Ascending aorta (tissue), 2 donors: ENCODE results near the gene ERGIC3. TPM values are rescaled to one million over a fixed set of nuclear protein-coding genes. Genes with fewer than 3 reads are reported as not detected.

ENCODE experiments used
- DNase-seq, 2 donors: peaks; one replicate each; pipeline ENCODE4 v3.0.0-alpha.2; 2019; ENCODE audit warnings: low spot score in 2 of 2
- H3K27ac ChIP-seq, 2 donors: fragments of 200-600 bp; sonication (generic); one replicate each; pipeline ENCODE4 v1.5.1; 2016 to 2017; ENCODE audit warnings: mild to moderate bottlenecking in 1 of 2
- H3K27me3 ChIP-seq: fragments of 200-600 bp; sonication (generic); one replicate; pipeline ENCODE4 v1.5.1; 2017
- H3K36me3 ChIP-seq, 2 donors: fragments of 200-600 bp; sonication (generic); one replicate each; pipeline ENCODE4 v1.5.1; 2016
- H3K4me1 ChIP-seq, 2 donors: fragments of 200-600 bp; sonication (generic); one replicate each; pipeline ENCODE4 v1.5.1; 2016 to 2017; ENCODE audit warnings: mild to moderate bottlenecking in 1 of 2
- H3K4me3 ChIP-seq, 2 donors: fragments of 200-600 bp; sonication (generic); one replicate each; pipeline ENCODE4 v1.5.1; 2016 to 2017; ENCODE audit warnings: mild to moderate bottlenecking in 1 of 2
- H3K9me3 ChIP-seq, 2 donors: fragments of 200-600 bp; sonication (generic); one replicate each; pipeline ENCODE4 v1.5.1; 2016
- intact Hi-C: fragments of 100-400 bp; cut with DNase I; formaldehyde crosslinking; loops from one replicate; pipeline ENCODE4 v1.15.1; 2023
- total RNA-seq: library from RNA; depleted of rRNA; stranded (reverse); fragments of >200 nt; gene quantifications from one replicate; pipeline ENCODE4 v1.1.0, GENCODE V29; 2016
- TF ChIP-seq, protein P1 (sequence below), 3 experiments: fragments of 200-600 bp in 2 of 3; fragments of 450-650 bp in 1 of 3; sonication (generic) in 2 of 3; IDR thresholded peaks; one replicate each; pipeline ENCODE4 v1.5.1; 2016 to 2019; ENCODE audit warnings: antibody characterized with exemption in 3 of 3, mild to moderate bottlenecking in 1 of 3, moderate library complexity in 1 of 3

Gene ERGIC3
- total RNA-seq, 1 donor from 2014 or later, result 67.7 TPM

DNA sequence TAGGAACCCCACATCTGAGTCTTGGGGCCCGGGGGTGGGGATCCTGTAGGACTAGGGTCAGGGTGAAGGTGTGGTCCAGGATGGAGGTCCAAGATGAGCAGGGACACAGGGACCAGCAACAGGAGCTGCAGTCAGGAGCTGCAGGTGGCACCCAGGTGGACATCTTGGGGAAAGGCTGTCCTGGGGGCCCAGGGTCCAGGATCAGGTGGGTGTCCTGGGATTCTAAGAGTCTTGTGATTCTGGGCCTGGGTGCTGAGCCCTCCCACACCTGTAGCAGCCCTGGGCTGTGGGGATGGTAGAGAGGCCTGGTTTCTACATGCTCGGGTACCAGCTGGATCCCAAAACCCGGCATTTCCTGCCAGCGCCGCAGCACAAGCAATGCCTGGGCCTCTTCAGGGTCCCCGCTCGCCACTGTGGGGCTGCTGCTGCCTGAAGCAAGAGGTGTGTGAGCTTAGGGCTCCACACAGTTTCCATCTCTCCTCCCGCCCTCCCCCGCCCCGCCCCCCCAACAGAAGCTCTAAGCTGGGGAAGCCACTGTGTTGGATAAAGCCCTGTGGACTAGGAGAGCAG lies 20.7 kb downstream of the ERGIC3 start:
- Histone ChIP-seq H3K27ac (no peak overlapping the region), H3K4me3 (no peak overlapping the region), H3K4me1 (no peaks in the 10 kb centered on the region), H3K9me3 (no peaks in the 10 kb centered on the region), H3K36me3 (peaks cover 7 to 12% of the 10 kb centered on the region in 2 donors), H3K27me3 (no peaks in the 10 kb centered on the region)
- DNase-seq, result no peak
- intact Hi-C loops, result no loop called here
- TF ChIP-seq, protein P1, sequence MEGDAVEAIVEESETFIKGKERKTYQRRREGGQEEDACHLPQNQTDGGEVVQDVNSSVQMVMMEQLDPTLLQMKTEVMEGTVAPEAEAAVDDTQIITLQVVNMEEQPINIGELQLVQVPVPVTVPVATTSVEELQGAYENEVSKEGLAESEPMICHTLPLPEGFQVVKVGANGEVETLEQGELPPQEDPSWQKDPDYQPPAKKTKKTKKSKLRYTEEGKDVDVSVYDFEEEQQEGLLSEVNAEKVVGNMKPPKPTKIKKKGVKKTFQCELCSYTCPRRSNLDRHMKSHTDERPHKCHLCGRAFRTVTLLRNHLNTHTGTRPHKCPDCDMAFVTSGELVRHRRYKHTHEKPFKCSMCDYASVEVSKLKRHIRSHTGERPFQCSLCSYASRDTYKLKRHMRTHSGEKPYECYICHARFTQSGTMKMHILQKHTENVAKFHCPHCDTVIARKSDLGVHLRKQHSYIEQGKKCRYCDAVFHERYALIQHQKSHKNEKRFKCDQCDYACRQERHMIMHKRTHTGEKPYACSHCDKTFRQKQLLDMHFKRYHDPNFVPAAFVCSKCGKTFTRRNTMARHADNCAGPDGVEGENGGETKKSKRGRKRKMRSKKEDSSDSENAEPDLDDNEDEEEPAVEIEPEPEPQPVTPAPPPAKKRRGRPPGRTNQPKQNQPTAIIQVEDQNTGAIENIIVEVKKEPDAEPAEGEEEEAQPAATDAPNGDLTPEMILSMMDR (IDR thresholded peaks at IDR 0.05), result no peak

DNA sequence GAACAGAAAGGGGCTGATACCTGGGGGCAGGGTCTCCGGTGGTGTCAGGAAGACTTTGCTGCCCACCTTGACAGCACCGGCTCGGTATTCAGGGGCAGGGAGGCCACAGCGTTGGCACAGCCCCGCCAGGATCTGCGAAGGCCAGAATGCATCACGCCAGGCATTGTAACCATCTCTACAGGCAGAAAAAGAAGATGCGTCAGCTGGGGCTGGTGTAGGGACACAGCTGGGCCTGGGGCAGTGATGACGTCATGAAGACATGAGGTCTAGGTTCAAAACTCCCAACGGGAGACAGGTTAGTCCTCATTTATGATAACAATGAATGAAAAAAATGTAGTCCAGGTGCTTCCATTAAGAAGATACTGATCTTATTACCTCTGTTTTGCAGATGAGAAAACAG lies 22.0 kb downstream of the ERGIC3 start:
- Histone ChIP-seq H3K9me3 (no peaks in the 10 kb centered on the region), H3K27ac (no peak overlapping the region), H3K4me3 (no peak overlapping the region), H3K27me3 (no peaks in the 10 kb centered on the region), H3K36me3 (peaks cover 0 to 5% of the 10 kb centered on the region in 2 donors), H3K4me1 (no peaks in the 10 kb centered on the region)
- intact Hi-C loops, result no loop called here
- TF ChIP-seq, protein P1 (IDR thresholded peaks at IDR 0.05), result no peak
- DNase-seq, result no peak

DNA sequence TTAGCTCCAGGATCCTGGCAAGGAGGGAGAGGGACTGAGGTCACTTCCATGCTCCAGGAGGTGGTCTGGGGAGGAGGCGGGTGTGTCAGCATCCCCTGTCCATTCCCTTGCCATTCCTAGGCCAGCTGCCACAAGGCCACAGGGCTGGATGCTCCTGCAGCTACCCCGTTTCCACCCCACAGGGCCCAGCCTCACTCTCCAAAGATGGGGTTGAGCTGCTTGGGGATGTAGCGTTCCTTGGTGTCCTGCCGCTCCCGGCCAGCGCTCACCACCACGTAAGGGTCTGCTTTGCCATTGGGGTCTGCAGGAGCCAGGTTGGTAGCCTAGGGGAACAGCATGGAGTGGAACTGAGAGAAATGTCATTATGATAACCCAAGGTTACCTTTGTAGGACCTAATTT lies 23.0 kb downstream of the ERGIC3 start:
- intact Hi-C loops, result no loop called here
- H3K4me3 ChIP-seq, result no peak overlapping the region
- H3K27ac ChIP-seq, result no peak overlapping the region
- H3K36me3 ChIP-seq, result no peaks in the 10 kb centered on the region
- H3K27me3 ChIP-seq, result no peaks in the 10 kb centered on the region
- H3K4me1 ChIP-seq, result no peaks in the 10 kb centered on the region
- no peaks in the 10 kb centered on the region for H3K9me3 ChIP-seq
- TF ChIP-seq, protein P1 (IDR thresholded peaks at IDR 0.05), result no peak
- DNase-seq, result no peak

DNA sequence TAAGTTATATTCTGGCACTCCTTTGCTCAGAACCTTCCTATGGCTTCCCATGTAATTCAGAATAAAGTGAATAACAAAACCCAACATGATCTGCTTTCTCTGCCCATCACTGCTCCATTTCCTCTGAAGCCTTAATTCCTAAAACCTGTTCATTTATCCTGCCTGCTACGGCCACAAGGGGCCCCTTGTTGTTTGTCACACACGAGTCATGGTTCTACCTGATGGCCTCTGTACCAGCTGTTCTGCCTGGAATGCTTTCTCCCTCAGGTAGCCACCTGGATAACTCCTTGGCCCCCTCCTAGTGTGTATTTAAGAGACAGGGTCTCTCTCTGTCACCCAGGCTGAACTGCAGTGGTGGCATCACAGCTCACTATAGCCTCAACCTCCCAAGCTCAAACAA lies 26.8 kb downstream of the ERGIC3 start:
- H3K36me3 ChIP-seq, result no peaks in the 10 kb centered on the region
- TF ChIP-seq, protein P1 (IDR thresholded peaks at IDR 0.05), result no peak
- peaks cover 0 to 8% of the 10 kb centered on the region in 2 donors for H3K9me3 ChIP-seq
- no peak overlapping the region for H3K27ac ChIP-seq
- H3K4me1 ChIP-seq, result no peaks in the 10 kb centered on the region
- intact Hi-C loops, result no loop called here
- no peak overlapping the region for H3K4me3 ChIP-seq
- no peak for DNase-seq
- no peaks in the 10 kb centered on the region for H3K27me3 ChIP-seq

DNA sequence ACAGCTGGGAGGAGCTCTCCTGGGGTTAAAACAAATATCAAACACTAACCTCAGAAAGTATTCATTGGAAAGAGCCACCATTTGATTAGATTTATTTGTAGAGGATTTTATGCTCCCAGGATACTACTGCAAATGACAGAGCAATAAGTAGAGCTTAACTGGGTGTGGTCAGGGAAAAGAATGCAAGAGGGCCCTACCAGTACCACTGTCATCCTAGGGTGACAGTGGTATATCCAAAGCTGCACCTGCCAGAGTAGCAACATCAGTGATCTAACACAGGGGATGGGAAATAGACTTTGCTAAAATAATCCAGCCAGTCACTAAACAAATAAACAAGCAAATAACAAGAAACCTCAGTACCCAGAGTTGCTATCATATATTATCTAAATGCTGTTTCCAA lies 29.7 kb downstream of the ERGIC3 start:
- TF ChIP-seq, protein P1 (IDR thresholded peaks at IDR 0.05), result no peak
- H3K27me3 ChIP-seq, result no peaks in the 10 kb centered on the region
- no peak overlapping the region for H3K27ac ChIP-seq
- no peak overlapping the region for H3K4me3 ChIP-seq
- no peaks in the 10 kb centered on the region for H3K36me3 ChIP-seq
- intact Hi-C loops, result no loop called here
- no peaks in the 10 kb centered on the region for H3K4me1 ChIP-seq
- H3K9me3 ChIP-seq, result peaks cover 0 to 8% of the 10 kb centered on the region in 2 donors
- DNase-seq, result no peak

DNA sequence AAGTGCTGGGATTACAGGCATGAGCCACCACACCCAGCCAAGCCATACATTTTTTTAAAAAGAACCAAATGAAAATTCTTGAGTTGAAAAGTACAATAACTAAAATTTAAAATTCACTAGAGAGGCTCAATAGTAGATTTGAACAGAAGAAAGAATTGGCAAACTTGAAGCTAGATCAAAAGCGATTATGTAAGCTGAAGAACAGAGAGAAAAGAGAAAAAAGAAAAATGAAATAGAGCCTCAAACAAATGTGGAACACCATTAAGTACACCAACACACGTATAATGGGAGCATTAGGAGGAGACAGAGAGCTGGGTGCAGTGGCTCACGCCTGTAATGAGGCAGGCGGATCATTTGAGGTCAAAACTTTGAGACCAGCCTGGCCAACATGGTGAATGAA lies 31.0 kb downstream of the ERGIC3 start:
- Histone ChIP-seq H3K4me3 (no peak overlapping the region), H3K4me1 (no peaks in the 10 kb centered on the region), H3K36me3 (no peaks in the 10 kb centered on the region), H3K27me3 (no peaks in the 10 kb centered on the region), H3K9me3 (peaks cover 0 to 8% of the 10 kb centered on the region in 2 donors), H3K27ac (no peak overlapping the region)
- intact Hi-C loops, result no loop called here
- no peak for DNase-seq
- TF ChIP-seq, protein P1 (IDR thresholded peaks at IDR 0.05), result no peak
